Left ventricle myocardium inferior (tissue), 1 donor: ENCODE results near the gene ATRN. TPM values are rescaled to one million over a fixed set of nuclear protein-coding genes. Genes with fewer than 3 reads are reported as not detected.

ENCODE experiments used
- DNase-seq: peaks from one replicate; pipeline ENCODE4 v3.0.0-alpha.2; 2020
- H3K27ac ChIP-seq: fragments of 200-600 bp; replicated peaks from 2 replicates; pipeline ENCODE4 v1.8.0; 2021
- H3K27me3 ChIP-seq: fragments of 200-600 bp; 2 replicates; pipeline ENCODE4 v1.8.0; 2021; ENCODE audit warnings: low read depth
- H3K36me3 ChIP-seq: fragments of 200-600 bp; 2 replicates; pipeline ENCODE4 v1.8.0; 2021
- H3K4me1 ChIP-seq: fragments of 200-600 bp; 2 replicates; pipeline ENCODE4 v1.8.0; 2021
- H3K4me3 ChIP-seq: fragments of 200-600 bp; 2 replicates; pipeline ENCODE4 v1.8.0; 2021; ENCODE audit warnings: mild to moderate bottlenecking, moderate library complexity
- H3K9me3 ChIP-seq: fragments of 200-600 bp; replicated peaks from 2 replicates; pipeline ENCODE4 v1.8.0; 2021
- CTCF ChIP-seq: fragments of 200-600 bp; IDR thresholded peaks from 2 replicates; pipeline ENCODE4 v1.8.0; 2021; ENCODE audit warnings: antibody characterized with exemption, mild to moderate bottlenecking, borderline replicate concordance
- intact Hi-C: fragments of 100-400 bp; cut with micrococcal nuclease; formaldehyde crosslinking; loops from one replicate; pipeline ENCODE4 v1.11.0; 2022
- total RNA-seq: library from RNA; stranded (reverse); fragmentation: NEBNext Ultra II Directional; extraction: Animal tissue kit (Norgen Biotek cat#: 25700); gene quantifications from one replicate; pipeline ENCODE4 v1.2.1, GENCODE V29; 2021
- donor health status: DM: no; HTN: yes; CAD: no; lungs with severe emphysema.

ATRN gene
- total RNA-seq, 1 donor from 2014 or later = 32.4 TPM

GRCh38 chr20:3577366-3577765 is 106.5 kb downstream of the ATRN start:
- peaks cover 10% of the 10 kb centered on the region for H3K4me1 ChIP-seq
- no peak for DNase-seq
- no peak overlapping the region for H3K27ac ChIP-seq
- TF ChIP-seq CTCF = no peak
- H3K36me3 ChIP-seq = peaks cover 80% of the 10 kb centered on the region
- intact Hi-C loops = no loop called here
- H3K9me3 ChIP-seq = no peaks in the 10 kb centered on the region
- no peak overlapping the region for H3K4me3 ChIP-seq
- no peaks in the 10 kb centered on the region for H3K27me3 ChIP-seq

DNA sequence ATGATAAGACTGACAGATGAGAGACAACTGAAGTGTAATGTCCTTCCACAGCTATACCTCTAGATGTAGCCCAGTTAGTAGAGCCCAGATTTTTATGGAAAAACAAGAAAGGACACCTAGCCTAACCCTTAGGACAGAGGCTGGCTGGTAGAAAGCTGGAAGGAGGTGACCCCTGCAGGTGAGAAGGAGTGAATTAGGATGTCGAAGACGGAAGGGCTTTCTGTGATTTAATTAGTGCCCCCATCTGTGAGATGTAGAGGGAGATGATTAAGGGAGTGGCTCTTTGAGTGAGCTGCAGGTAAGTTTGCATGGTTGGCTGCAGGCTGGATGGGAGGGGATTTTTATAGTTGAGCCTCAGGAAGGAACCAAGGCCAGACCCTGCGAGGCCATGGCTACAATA is 109.6 kb downstream of the ATRN start:
- Histone ChIP-seq H3K4me1 (peaks cover 10% of the 10 kb centered on the region), H3K9me3 (no peaks in the 10 kb centered on the region), H3K27me3 (no peaks in the 10 kb centered on the region), H3K36me3 (peaks cover 81% of the 10 kb centered on the region), H3K4me3 (no peak overlapping the region), H3K27ac (no peak overlapping the region)
- intact Hi-C loops = no loop called here
- TF ChIP-seq CTCF = no peak
- DNase-seq = no peak

DNA sequence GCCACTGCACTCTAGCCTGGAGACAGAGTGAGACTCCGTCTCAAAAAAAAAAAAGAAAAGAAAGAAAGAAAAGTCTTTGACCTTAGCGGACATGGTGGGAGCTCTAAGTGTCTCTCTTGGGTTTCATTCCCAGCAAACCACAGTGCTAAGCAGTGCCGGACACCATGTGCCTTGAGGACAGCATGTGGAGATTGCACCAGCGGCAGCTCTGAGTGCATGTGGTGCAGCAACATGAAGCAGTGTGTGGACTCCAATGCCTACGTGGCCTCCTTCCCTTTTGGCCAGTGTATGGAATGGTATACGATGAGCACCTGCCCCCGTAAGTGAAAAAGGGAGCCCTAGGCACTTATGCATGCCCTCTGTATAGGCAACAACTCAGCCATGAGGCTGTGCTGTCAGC is 112.9 kb downstream of the ATRN start:
- peaks cover 74% of the 10 kb centered on the region for H3K36me3 ChIP-seq
- intact Hi-C loops = no loop called here
- no peak for DNase-seq

DNA sequence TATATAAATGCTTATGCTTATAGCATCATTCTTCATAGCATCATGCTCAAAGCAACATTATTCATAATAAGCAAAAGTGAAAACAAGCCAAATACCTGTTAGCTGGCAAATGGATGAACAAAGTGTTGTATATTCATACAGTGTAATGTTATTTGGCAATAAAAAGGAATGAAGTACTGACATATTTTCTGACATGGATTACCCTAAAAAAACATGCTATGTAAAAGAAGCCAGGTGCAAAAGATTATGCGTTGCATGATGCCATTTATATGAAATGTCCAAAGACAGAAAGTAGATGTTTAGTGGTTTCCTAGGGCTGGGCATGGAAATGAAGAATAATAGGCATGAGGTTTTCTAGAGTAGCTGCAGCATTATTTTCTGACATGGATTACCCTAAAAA is 115.3 kb downstream of the ATRN start:
- peaks cover 65% of the 10 kb centered on the region for H3K36me3 ChIP-seq
- no peak for TF ChIP-seq CTCF
- intact Hi-C loops = no loop called here

More for the DNA sequence above, 112.9 kb downstream of the ATRN start:
- no peak overlapping the region for H3K4me3 ChIP-seq
- TF ChIP-seq CTCF = no peak
- no peaks in the 10 kb centered on the region for H3K27me3 ChIP-seq
- no peak overlapping the region for H3K27ac ChIP-seq
- H3K9me3 ChIP-seq = peaks cover 10% of the 10 kb centered on the region
- H3K4me1 ChIP-seq = peaks cover 10% of the 10 kb centered on the region

GRCh38 chr20:3590164-3590563 is 119.3 kb downstream of the ATRN start:
- TF ChIP-seq CTCF = no peak
- H3K4me1 ChIP-seq = no peaks in the 10 kb centered on the region
- H3K4me3 ChIP-seq = no peak overlapping the region
- peaks cover 10% of the 10 kb centered on the region for H3K9me3 ChIP-seq
- DNase-seq = no peak
- no peak overlapping the region for H3K27ac ChIP-seq
- peaks cover 71% of the 10 kb centered on the region for H3K36me3 ChIP-seq
- intact Hi-C loops = no loop called here
- no peaks in the 10 kb centered on the region for H3K27me3 ChIP-seq

More for the DNA sequence above, 115.3 kb downstream of the ATRN start:
- Histone ChIP-seq H3K9me3 (peaks cover 10% of the 10 kb centered on the region), H3K27me3 (no peaks in the 10 kb centered on the region), H3K27ac (no peak overlapping the region), H3K4me3 (no peak overlapping the region), H3K4me1 (no peaks in the 10 kb centered on the region)
- DNase-seq = no peak

DNA sequence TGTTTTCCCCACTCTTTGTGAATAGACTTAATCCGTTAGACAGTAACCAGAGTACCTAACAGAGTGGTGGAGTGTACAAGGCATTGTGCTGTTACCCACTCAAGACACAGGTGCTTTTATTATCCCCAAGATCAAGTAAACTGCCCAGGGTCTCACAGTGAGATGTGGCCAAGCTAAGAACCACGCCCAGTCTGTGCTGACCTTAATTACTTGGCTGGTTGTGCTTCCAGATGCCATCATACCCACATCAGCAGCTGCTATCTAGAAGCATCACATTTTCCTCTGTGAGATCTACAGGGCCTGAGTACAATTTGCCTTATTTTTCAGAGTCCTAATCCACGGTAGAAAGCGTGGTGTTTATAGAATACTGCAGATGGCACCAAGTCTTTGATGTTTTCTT is 122.1 kb downstream of the ATRN start:
- Histone ChIP-seq H3K9me3 (no peaks in the 10 kb centered on the region), H3K27me3 (no peaks in the 10 kb centered on the region), H3K36me3 (peaks cover 71% of the 10 kb centered on the region), H3K27ac (no peak overlapping the region), H3K4me3 (no peak overlapping the region), H3K4me1 (no peaks in the 10 kb centered on the region)
- DNase-seq = no peak
- intact Hi-C loops = no loop called here
- TF ChIP-seq CTCF = no peak
